HUES48 (cell line): ENCODE results near the gene CABP4.

ENCODE experiments used
- H3K27ac ChIP-seq: one replicate; pipeline ENCODE4 v1.7.0; 2013; ENCODE audit warnings: low read depth, low read length, inconsistent platforms
- H3K27me3 ChIP-seq: 2 replicates; pipeline ENCODE4 v1.6.1; 2013; ENCODE audit warnings: mild to moderate bottlenecking, low read length; ENCODE audit not compliant: control insufficient read depth, insufficient read depth
- H3K36me3 ChIP-seq: 2 replicates; pipeline ENCODE4 v1.6.1; 2013; ENCODE audit warnings: low read length; ENCODE audit not compliant: control insufficient read depth, insufficient read depth
- H3K4me1 ChIP-seq: 2 replicates; pipeline ENCODE4 v1.6.1; 2013; ENCODE audit warnings: mild to moderate bottlenecking, low read length; ENCODE audit not compliant: control insufficient read depth, insufficient read depth
- H3K4me3 ChIP-seq: 2 replicates; pipeline ENCODE4 v1.5.1; 2013; ENCODE audit warnings: mild to moderate bottlenecking, low read depth, low read length
- H3K9ac ChIP-seq: 2 replicates; pipeline ENCODE4 v1.6.1; 2013; ENCODE audit warnings: mild to moderate bottlenecking, low read depth, low read length, moderate library complexity
- H3K9me3 ChIP-seq: 2 replicates; pipeline ENCODE4 v1.6.1; 2013; ENCODE audit warnings: low read length; ENCODE audit not compliant: control insufficient read depth, insufficient read depth

Gene CABP4

DNA sequence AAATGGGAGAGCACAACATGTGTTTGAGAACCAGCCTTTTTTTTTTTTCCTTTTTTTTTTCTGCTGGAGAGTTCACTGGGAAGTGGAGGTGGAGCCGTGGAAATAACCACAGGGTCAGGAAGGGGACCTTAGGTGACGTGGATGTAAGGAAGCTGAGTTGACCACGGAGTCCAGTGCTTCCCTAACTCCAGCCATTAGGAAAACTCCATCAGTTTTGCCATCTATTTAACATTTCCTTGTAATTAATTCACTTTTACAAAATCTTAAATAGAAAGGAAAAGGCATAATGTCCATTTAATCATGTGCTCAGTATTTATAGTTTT lies 54.8 kb downstream of the CABP4 start:
- Histone ChIP-seq H3K9ac (no peak overlapping the region), H3K4me3 (no peak overlapping the region), H3K9me3 (no peaks in the 10 kb centered on the region), H3K36me3 (peaks cover 6% of the 10 kb centered on the region; the same call in 1 of the 2 replicates), H3K27me3 (no peaks in the 10 kb centered on the region), H3K27ac (no peak overlapping the region), H3K4me1 (peaks cover 18% of the 10 kb centered on the region)
